ENCODE data around the gene TDP1.

DNA sequence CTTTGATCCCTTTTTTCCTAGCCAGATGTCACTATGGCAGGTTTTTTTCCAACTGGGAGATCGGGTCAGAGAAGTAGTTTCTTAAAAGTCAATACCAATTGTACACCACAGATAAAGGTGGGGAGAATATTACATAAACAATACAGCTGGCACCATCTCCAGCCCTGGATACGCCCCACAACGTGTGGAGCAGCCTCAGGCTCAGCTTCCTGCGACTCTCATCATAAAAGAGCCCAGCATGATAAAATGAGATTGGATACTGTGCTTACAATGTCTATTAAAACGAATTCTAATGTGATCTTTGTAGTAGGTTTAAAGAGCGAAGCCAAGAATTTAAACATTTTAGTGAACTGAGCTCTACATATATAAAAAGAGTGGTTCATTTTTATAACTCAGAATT is 22.7 kb upstream of the TDP1 start:
- TF ChIP-seq, protein P1, sequence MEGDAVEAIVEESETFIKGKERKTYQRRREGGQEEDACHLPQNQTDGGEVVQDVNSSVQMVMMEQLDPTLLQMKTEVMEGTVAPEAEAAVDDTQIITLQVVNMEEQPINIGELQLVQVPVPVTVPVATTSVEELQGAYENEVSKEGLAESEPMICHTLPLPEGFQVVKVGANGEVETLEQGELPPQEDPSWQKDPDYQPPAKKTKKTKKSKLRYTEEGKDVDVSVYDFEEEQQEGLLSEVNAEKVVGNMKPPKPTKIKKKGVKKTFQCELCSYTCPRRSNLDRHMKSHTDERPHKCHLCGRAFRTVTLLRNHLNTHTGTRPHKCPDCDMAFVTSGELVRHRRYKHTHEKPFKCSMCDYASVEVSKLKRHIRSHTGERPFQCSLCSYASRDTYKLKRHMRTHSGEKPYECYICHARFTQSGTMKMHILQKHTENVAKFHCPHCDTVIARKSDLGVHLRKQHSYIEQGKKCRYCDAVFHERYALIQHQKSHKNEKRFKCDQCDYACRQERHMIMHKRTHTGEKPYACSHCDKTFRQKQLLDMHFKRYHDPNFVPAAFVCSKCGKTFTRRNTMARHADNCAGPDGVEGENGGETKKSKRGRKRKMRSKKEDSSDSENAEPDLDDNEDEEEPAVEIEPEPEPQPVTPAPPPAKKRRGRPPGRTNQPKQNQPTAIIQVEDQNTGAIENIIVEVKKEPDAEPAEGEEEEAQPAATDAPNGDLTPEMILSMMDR (IDR thresholded peaks at IDR 0.05; ENCODE audit: low read depth, low read length) = no peak
- no peak for TF ChIP-seq POLR2A (IDR thresholded peaks at IDR 0.05; ENCODE audit: extremely low read depth, insufficient read length)
- TF ChIP-seq MYC (IDR thresholded peaks at IDR 0.05; ENCODE audit: low read depth, low read length) = no peak

Data from NB4 (cell line).